Measurements from ENCODE around the gene HSPA12B. TPM values are rescaled to one million over a fixed set of nuclear protein-coding genes. Genes with fewer than 3 reads are reported as not detected.

HSPA12B gene
- total RNA-seq, 2 experiments from 2014 or later = 0.08 TPM; not detected in 1

DNA sequence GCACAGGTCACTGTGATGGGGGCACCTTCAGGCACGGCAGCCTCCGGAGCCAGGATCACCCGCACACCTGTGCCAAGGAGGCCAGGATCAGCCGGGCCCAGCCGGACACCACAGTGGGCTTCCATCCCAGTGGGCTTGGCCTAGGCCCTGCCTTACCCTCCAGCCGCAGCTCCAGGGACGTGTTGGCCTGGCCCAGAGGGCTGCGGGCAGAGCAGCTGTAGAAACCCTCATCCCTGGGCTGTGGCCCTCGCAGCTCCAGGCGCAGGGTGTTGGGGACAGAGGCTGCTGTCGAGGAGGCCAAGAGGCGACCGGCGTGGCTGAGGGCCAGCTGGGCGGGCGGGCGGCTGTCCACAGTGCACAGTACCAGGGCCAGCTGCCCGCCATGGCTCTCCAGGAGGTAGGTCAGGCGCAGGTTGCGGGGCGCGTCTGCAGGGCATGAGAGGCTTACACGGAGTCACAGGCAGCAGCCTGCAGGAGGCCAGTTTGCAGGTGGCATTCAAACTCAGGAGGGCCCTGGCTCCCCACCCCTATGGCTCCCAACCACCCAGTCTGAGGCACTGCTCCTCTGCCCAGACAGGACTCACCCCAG is 39.7 kb upstream of the HSPA12B start:
- H3K4me1 Mint-ChIP-seq (ENCODE audit: low read depth) = no peaks in the 10 kb centered on the region
- DNase-seq (no peak), ATAC-seq (ENCODE audit: poor library complexity) (no peak)
- H3K9me3 ChIP-seq (ENCODE audit: control insufficient read depth in 1 of 2, insufficient read depth in 1 of 2, low read length in 2 of 2) = peaks cover 4 to 17% of the 10 kb centered on the region in 2 experiments
- ChIA-PET CTCF (no interaction called here), POLR2A (no interaction called here)
- TF ChIP-seq, protein P1, sequence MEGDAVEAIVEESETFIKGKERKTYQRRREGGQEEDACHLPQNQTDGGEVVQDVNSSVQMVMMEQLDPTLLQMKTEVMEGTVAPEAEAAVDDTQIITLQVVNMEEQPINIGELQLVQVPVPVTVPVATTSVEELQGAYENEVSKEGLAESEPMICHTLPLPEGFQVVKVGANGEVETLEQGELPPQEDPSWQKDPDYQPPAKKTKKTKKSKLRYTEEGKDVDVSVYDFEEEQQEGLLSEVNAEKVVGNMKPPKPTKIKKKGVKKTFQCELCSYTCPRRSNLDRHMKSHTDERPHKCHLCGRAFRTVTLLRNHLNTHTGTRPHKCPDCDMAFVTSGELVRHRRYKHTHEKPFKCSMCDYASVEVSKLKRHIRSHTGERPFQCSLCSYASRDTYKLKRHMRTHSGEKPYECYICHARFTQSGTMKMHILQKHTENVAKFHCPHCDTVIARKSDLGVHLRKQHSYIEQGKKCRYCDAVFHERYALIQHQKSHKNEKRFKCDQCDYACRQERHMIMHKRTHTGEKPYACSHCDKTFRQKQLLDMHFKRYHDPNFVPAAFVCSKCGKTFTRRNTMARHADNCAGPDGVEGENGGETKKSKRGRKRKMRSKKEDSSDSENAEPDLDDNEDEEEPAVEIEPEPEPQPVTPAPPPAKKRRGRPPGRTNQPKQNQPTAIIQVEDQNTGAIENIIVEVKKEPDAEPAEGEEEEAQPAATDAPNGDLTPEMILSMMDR (IDR thresholded peaks at IDR 0.05) = no peak
- no peaks in the 10 kb centered on the region for H3K9me3 Mint-ChIP-seq
- no peak overlapping the region for H3K4me3 ChIP-seq (ENCODE audit: low read length)
- no peaks in the 10 kb centered on the region for H3K36me3 Mint-ChIP-seq (ENCODE audit: low read depth)
- H3K27me3 ChIP-seq (ENCODE audit: control insufficient read depth in 1 of 2, insufficient read depth in 2 of 2, low read length in 2 of 2) = no peaks in the 10 kb centered on the region
- H3K27ac ChIP-seq (ENCODE audit: low read depth in 1 of 2, low read length in 2 of 2) = no peak overlapping the region
- H3K27me3 Mint-ChIP-seq = no peaks in the 10 kb centered on the region
- H3K4me1 ChIP-seq (ENCODE audit: insufficient read depth, low read length) = no peaks in the 10 kb centered on the region
- intact Hi-C loops (cut with DNase I, micrococcal nuclease) = no loop called here
- H3K4me3 Mint-ChIP-seq = no peak overlapping the region
- no peak overlapping the region for H3K27ac Mint-ChIP-seq
- H3K36me3 ChIP-seq (ENCODE audit: insufficient read depth, low read length) = no peaks in the 10 kb centered on the region

DNA sequence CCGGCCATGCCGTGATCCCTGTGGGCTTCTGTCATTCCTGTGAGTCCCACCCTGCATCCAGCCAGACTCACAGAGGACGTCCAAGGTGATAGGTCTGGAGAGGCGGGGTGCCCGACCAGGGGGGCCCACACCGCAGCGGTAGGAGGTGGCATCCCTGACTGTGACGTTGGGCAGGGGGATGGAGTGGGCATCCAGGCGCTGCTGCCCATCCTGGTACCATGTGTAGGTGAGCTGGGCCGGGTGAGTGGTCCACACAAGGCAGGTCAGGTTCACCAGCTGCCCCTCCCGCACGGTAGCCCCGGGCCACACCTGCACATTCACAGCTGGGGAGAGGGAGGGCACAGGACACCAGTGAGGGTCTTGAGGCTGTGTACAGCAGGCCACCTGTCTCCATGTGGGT is 39.1 kb upstream of the HSPA12B start:
- no peaks in the 10 kb centered on the region for H3K4me1 Mint-ChIP-seq (ENCODE audit: low read depth)
- no peaks in the 10 kb centered on the region for H3K9me3 Mint-ChIP-seq
- H3K4me3 Mint-ChIP-seq = no peak overlapping the region
- TF ChIP-seq, protein P1 (IDR thresholded peaks at IDR 0.05) = no peak
- no peaks in the 10 kb centered on the region for H3K27me3 Mint-ChIP-seq
- ATAC-seq (ENCODE audit: poor library complexity) (no peak), DNase-seq (no peak)
- intact Hi-C loops (cut with DNase I, micrococcal nuclease) = no loop called here
- no peaks in the 10 kb centered on the region for H3K36me3 Mint-ChIP-seq (ENCODE audit: low read depth)
- ChIA-PET POLR2A (no interaction called here), CTCF (no interaction called here)
- no peaks in the 10 kb centered on the region for H3K27me3 ChIP-seq (ENCODE audit: control insufficient read depth in 1 of 2, insufficient read depth in 2 of 2, low read length in 2 of 2)
- H3K4me3 ChIP-seq (ENCODE audit: low read length) = no peak overlapping the region
- H3K4me1 ChIP-seq (ENCODE audit: insufficient read depth, low read length) = no peaks in the 10 kb centered on the region
- H3K27ac Mint-ChIP-seq = no peak overlapping the region
- H3K36me3 ChIP-seq (ENCODE audit: insufficient read depth, low read length) = no peaks in the 10 kb centered on the region
- H3K9me3 ChIP-seq (ENCODE audit: control insufficient read depth in 1 of 2, insufficient read depth in 1 of 2, low read length in 2 of 2) = peaks cover 4 to 17% of the 10 kb centered on the region in 2 experiments
- no peak overlapping the region for H3K27ac ChIP-seq (ENCODE audit: low read depth in 1 of 2, low read length in 2 of 2)

DNA sequence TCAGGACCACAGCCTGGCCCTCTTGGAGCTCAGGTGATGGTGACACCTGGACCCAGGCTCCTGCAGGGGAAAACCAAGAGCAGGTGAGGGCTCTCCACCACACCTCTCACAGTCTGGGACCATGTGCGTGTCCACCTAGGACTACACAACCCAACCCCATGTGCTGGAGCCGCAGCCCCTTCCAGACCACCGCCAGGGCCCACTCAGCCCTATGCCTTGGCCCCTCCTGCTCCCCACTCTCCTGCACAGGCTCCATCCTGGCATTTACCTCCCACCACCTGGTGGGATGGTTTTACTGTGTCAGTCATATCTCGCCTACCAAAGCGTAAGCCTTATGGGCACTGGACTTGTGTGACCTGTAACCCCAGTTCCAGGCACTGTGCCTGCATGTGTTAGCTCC is 37.6 kb upstream of the HSPA12B start:
- no peak for DNase-seq
- H3K9me3 ChIP-seq (ENCODE audit: control insufficient read depth in 1 of 2, insufficient read depth in 1 of 2, low read length in 2 of 2) = peaks cover 4 to 17% of the 10 kb centered on the region in 2 experiments
- Mint-ChIP-seq H3K4me3 (no peak overlapping the region), H3K4me1 (ENCODE audit: low read depth) (no peaks in the 10 kb centered on the region), H3K27ac (no peak overlapping the region), H3K9me3 (no peaks in the 10 kb centered on the region), H3K36me3 (ENCODE audit: low read depth) (no peaks in the 10 kb centered on the region), H3K27me3 (no peaks in the 10 kb centered on the region)
- no peaks in the 10 kb centered on the region for H3K4me1 ChIP-seq (ENCODE audit: insufficient read depth, low read length)
- TF ChIP-seq, protein P1 (IDR thresholded peaks at IDR 0.05) = no peak
- H3K27me3 ChIP-seq (ENCODE audit: control insufficient read depth in 1 of 2, insufficient read depth in 2 of 2, low read length in 2 of 2) = no peaks in the 10 kb centered on the region
- H3K27ac ChIP-seq (ENCODE audit: low read depth in 1 of 2, low read length in 2 of 2) = no peak overlapping the region
- H3K36me3 ChIP-seq (ENCODE audit: insufficient read depth, low read length) = no peaks in the 10 kb centered on the region
- ChIA-PET POLR2A (no interaction called here), CTCF (no interaction called here)
- no peak overlapping the region for H3K4me3 ChIP-seq (ENCODE audit: low read length)
- intact Hi-C loops (cut with DNase I, micrococcal nuclease) = no loop called here
- ATAC-seq (ENCODE audit: poor library complexity) = no peak
